GM12878 (cell line): Measurements from ENCODE around the gene NCAM1. TPM values are rescaled to one million over a fixed set of nuclear protein-coding genes. Genes with fewer than 3 reads are reported as not detected.

ENCODE experiments used
- ATAC-seq: fragments of 200-7000 bp; cut with Tn5 transposase; 3 replicates; pipeline ENCODE4 v1.9.1; 2020; ENCODE audit warnings: mild to moderate bottlenecking, moderate library complexity
- BruUV-seq: library from RNA; stranded (reverse); fragments of 400-500 nt; replicated peaks from 2 replicates; lab custom pipeline; 2021; lab: Mats Ljungman, UMichigan
- CTCF ChIA-PET: fragments of 300-600 bp; sonication (Branson Sonifier 250); formaldehyde crosslinking; extraction: SDS; loops from one replicate; lab custom pipeline; 2021; ENCODE audit warnings: inconsistent platforms; lab: Yijun Ruan, JAX
- POLR2A ChIA-PET: fragments of 350-600 bp; formaldehyde crosslinking; extraction: SDS; loops from one replicate; lab custom pipeline; 2021; ENCODE audit warnings: inconsistent platforms; lab: Charles Lee
- RAD21 ChIA-PET: fragments of 300-600 bp; sonication (Branson Sonifier 250); formaldehyde crosslinking; loops from one replicate; lab custom pipeline; 2023; ENCODE audit warnings: antibody characterized with exemption; ENCODE audit not compliant: unreplicated experiment; lab: Charles Lee
- SMC1A ChIA-PET: fragments of 300-600 bp; sonication (Branson Sonifier 250); formaldehyde crosslinking; loops from one replicate; lab custom pipeline; 2023; ENCODE audit not compliant: unreplicated experiment, uncharacterized antibody; lab: Charles Lee
- DNase-seq: peaks from one replicate; pipeline ENCODE4 v3.0.0-alpha.2; 2011; ENCODE audit warnings: low read depth, low spot score
- FAIRE-seq: peaks from 3 replicates; lab custom pipeline; 2011; peaks lifted over from hg19 to GRCh38; lab: Jason Lieb, UNC
- H2AFZ ChIP-seq: 2 replicates; pipeline ENCODE4 v1.6.0; 2011; ENCODE audit warnings: low read depth, low read length, control low read depth; ENCODE audit not compliant: control insufficient read depth
- H3K27ac ChIP-seq: 2 replicates; pipeline ENCODE4 v1.5.1; 2011; ENCODE audit warnings: control low read depth; ENCODE audit not compliant: control insufficient read depth, insufficient read depth
- H3K27me3 ChIP-seq, 2 experiments: replicated peaks in 1 of 2; 2 replicates each; pipeline versions ENCODE4 v1.6.0 to v1.6.1; 2011; ENCODE audit warnings: low read length in 1 of 2; ENCODE audit not compliant: control insufficient read depth in 2 of 2, insufficient read depth in 2 of 2
- H3K36me3 ChIP-seq, 2 experiments: 2 replicates each; pipeline ENCODE4 v1.5.1; 2011; ENCODE audit warnings: low read length in 1 of 2; ENCODE audit not compliant: control insufficient read depth in 2 of 2, insufficient read depth in 2 of 2
- H3K4me1 ChIP-seq: 2 replicates; pipeline ENCODE4 v1.6.1; 2011; ENCODE audit warnings: mild to moderate bottlenecking, low read length, moderate library complexity, mixed read lengths; ENCODE audit not compliant: control insufficient read depth, insufficient read depth
- H3K4me2 ChIP-seq: 2 replicates; pipeline ENCODE4 v1.6.0; 2011; ENCODE audit warnings: control low read depth; ENCODE audit not compliant: control insufficient read depth, insufficient read depth
- H3K4me3 ChIP-seq: fragments of 200-600 bp; sonication (generic); 2 replicates; pipeline ENCODE4 v1.5.1; 2016
- H3K79me2 ChIP-seq: 2 replicates; pipeline ENCODE4 v1.6.0; 2011; ENCODE audit warnings: low read length; ENCODE audit not compliant: control insufficient read depth, insufficient read depth
- H3K9ac ChIP-seq: 2 replicates; pipeline ENCODE4 v1.8.0; 2011; ENCODE audit warnings: low read length, control low read depth, mixed read lengths; ENCODE audit not compliant: control insufficient read depth, insufficient read depth
- H3K9me3 ChIP-seq: replicated peaks from 3 replicates; pipeline ENCODE4 v1.5.1; 2011; ENCODE audit warnings: mild to moderate bottlenecking, low read length; ENCODE audit not compliant: control insufficient read depth, insufficient read depth
- H4K20me1 ChIP-seq: 2 replicates; pipeline ENCODE4 v1.6.0; 2011; ENCODE audit not compliant: control insufficient read depth, insufficient read depth
- BMI1 ChIP-seq: fragments of 450-650 bp; IDR thresholded peaks from 2 replicates; pipeline ENCODE4 v1.6.1; 2016; ENCODE audit warnings: mild to moderate bottlenecking, moderate library complexity, borderline replicate concordance
- CHD4 ChIP-seq: fragments of 200-600 bp; sonication (generic); IDR thresholded peaks from 2 replicates; pipeline ENCODE4 v1.6.1; 2016; ENCODE audit warnings: mild to moderate bottlenecking
- EP300 ChIP-seq, 2 experiments: fragments of 150-350 bp in 1 of 2; IDR thresholded peaks; 2 replicates each; pipeline ENCODE4 v1.6.1; 2011 to 2012; ENCODE audit warnings: low read depth in 2 of 2, low read length in 2 of 2, borderline replicate concordance in 1 of 2, improper control_type of control experiment in 1 of 2, inconsistent platforms in 1 of 2; ENCODE audit not compliant: control insufficient read depth in 1 of 2
- FOXK2 ChIP-seq: fragments of 450-650 bp; IDR thresholded peaks from 2 replicates; pipeline ENCODE4 v1.6.1; 2017; ENCODE audit warnings: mild to moderate bottlenecking, moderate library complexity
- FOXM1 ChIP-seq: IDR thresholded peaks from 2 replicates; pipeline ENCODE4 v1.6.1; 2012; ENCODE audit warnings: low read depth, mild to moderate bottlenecking, inconsistent platforms, low read length, moderate library complexity
- GABPA ChIP-seq: IDR thresholded peaks from 2 replicates; pipeline ENCODE4 v1.6.1; 2014; ENCODE audit warnings: antibody characterized with exemption, low read depth, mild to moderate bottlenecking, inconsistent platforms
- MXI1 ChIP-seq: fragments of 150-350 bp; IDR thresholded peaks from 2 replicates; pipeline ENCODE4 v1.6.1; 2011; ENCODE audit warnings: low read depth, mild to moderate bottlenecking, inconsistent platforms, low read length, improper control_type of control experiment
- MYC ChIP-seq: IDR thresholded peaks from 2 replicates; pipeline ENCODE4 v1.6.1; 2011; ENCODE audit warnings: mild to moderate bottlenecking, low read length, moderate library complexity, inconsistent platforms; ENCODE audit not compliant: insufficient read depth, insufficient replicate concordance, insufficient read length, severe bottlenecking
- NFXL1 ChIP-seq: fragments of 450-650 bp; IDR thresholded peaks from 2 replicates; pipeline ENCODE4 v1.6.1; 2017; ENCODE audit warnings: antibody characterized with exemption, mild to moderate bottlenecking, borderline replicate concordance
- SMAD1 ChIP-seq: fragments of 450-650 bp; IDR thresholded peaks from 2 replicates; pipeline ENCODE4 v1.6.1; 2018; ENCODE audit warnings: mild to moderate bottlenecking, low read depth; ENCODE audit not compliant: partially characterized antibody
- STAT1 ChIP-seq: fragments of 450-650 bp; conservative IDR thresholded peaks from 2 replicates; pipeline ENCODE4 v1.6.1; 2014; ENCODE audit warnings: antibody characterized with exemption, mild to moderate bottlenecking
- SUPT20H ChIP-seq: IDR thresholded peaks from 2 replicates; pipeline ENCODE4 v1.6.1; 2011; ENCODE audit warnings: low read depth, mild to moderate bottlenecking, low read length, moderate library complexity, borderline replicate concordance; ENCODE audit not compliant: control insufficient read depth
- YY1 ChIP-seq: IDR thresholded peaks from 2 replicates; pipeline ENCODE4 v1.6.1; 2011; ENCODE audit warnings: low read depth, mild to moderate bottlenecking, low read length
- ZNF217 ChIP-seq: fragments of 450-650 bp; IDR thresholded peaks from 2 replicates; pipeline ENCODE4 v1.6.1; 2017; ENCODE audit warnings: antibody characterized with exemption, mild to moderate bottlenecking
- ZNF384 ChIP-seq: IDR thresholded peaks from 2 replicates; pipeline ENCODE4 v1.6.1; 2012; ENCODE audit warnings: low read depth, mild to moderate bottlenecking, low read length, improper control_type of control experiment, borderline replicate concordance
- WGBS: methylation state at CpG from one replicate; pipeline ENCODE4 v1.1.6; 2016; ENCODE audit warnings: low lambda C conversion rate; ENCODE audit not compliant: insufficient replicate concordance, insufficient coverage; ENCODE audit errors: missing lambda C conversion rate; 5-methylcytosine and 5-hydroxymethylcytosine counted together
- in situ Hi-C: fragments of 300-500 bp; cut with MboI; formaldehyde crosslinking; loops from 9 replicates; pipeline ENCODE4 v1.14.3; 2018; ENCODE audit warnings: mixed read lengths
- intact Hi-C: fragments of 100-400 bp; cut with micrococcal nuclease; formaldehyde crosslinking; loops from one replicate; pipeline ENCODE4 v1.14.2; 2022; ENCODE audit not compliant: unreplicated experiment
- polyA plus RNA-seq, 11 experiments: library from polyadenylated mRNA; depleted of rRNA in 4 of 11; unstranded in 6 of 11; stranded (reverse) in 5 of 11; fragments of >200 nt; fragmentation: Nextera tagmentation in 4 of 11; fragmentation: Illumina TruSeq in 1 of 11; extraction: Ambion mirVana in 4 of 11; extraction: Trizol in 1 of 11; gene quantifications; 1 replicate in 1 of 11; 2 replicates in 10 of 11; pipeline versions ENCODE4 v1.2.1 to v1.2.3, GENCODE V29; 2011 to 2016; ENCODE audit warnings: inconsistent platforms in 2 of 11, missing spikeins in 2 of 11, low read depth in 1 of 11
- total RNA-seq, 4 experiments: library from RNA; depleted of rRNA in 3 of 4; stranded (reverse); fragments of >200 nt in 3 of 4; fragmentation: Illumina TruSeq in 1 of 4; extraction: Trizol in 1 of 4; gene quantifications; 2 replicates each; pipeline versions ENCODE4 v1.2.1 to v1.2.3, GENCODE V29; 2013 to 2021
- TF ChIP-seq, protein P1 (sequence below): fragments of 450-650 bp; IDR thresholded peaks from 2 replicates; pipeline ENCODE4 v1.6.1; 2017; ENCODE audit warnings: mild to moderate bottlenecking, moderate library complexity
- TF ChIP-seq, protein P2 (sequence below): fragments of 450-650 bp; IDR thresholded peaks from 2 replicates; pipeline ENCODE4 v1.6.1; 2017; ENCODE audit warnings: mild to moderate bottlenecking, low read depth, inconsistent platforms; ENCODE audit not compliant: poor library complexity, severe bottlenecking

The NCAM1 gene
- total and polyA plus RNA-seq, 10 of the 15 experiments (the other 5 are each of a cell fraction or from before 2014, with no cell fraction given) = 0.10 to 0.23 (median 0.11) TPM; not detected in 7

DNA sequence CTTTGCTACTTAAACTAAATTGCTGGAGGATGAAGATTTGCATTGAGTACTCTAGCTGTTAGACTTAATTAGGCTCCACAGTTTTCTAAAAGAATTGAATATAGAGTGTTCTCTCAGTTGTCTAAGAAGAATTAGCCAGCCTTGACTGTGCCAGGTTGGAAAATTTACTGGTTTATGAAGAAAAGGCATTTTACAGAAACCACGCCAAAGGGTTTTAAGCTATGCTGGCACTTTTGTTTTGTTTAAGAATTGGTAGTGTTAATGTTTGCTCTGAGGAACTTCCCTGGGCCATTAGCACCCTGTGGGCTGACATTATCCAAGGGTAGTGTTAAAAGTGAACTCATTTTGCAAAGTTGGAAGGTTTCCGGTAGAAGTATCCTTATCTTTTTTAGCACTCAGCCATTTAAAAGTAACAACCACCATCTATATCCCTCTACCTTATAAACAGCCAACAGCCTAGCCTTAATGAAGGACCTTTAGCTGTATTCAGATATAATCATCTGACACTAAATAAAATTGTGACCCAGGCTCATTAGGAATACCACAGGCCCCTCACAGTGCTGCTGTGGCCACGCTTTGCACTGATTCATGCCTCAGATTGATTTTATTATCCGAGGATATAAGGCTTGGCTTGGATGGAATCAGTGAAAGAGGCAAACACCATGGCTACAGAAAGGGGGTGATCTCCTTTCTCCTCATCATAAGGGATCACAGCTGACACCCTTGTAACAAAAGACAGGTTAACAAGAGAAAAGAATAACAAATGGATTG is 158.9 kb downstream of the NCAM1 start:
- peaks cover 0 to 8% of the 10 kb centered on the region in 2 experiments; a peak in 1 of 4 replicates for H3K27me3 ChIP-seq
- in situ Hi-C loops (no loop called here), intact Hi-C loops (loop anchor here (10.0 kb wide), 1 partner anchor 65 kb away; no protein-coding TSS in a partner anchor)
- CTCF ChIA-PET = no interaction called here
- FAIRE-seq = no peak
- H3K36me3 ChIP-seq = no peaks in the 10 kb centered on the region
- TF ChIP-seq EP300 (IDR thresholded peaks at IDR 0.05; ENCODE audit: borderline replicate concordance in 1 of 2, control insufficient read depth in 1 of 2, low read depth in 2 of 2, low read length in 2 of 2) (no peak), SMAD1 (no peak), ZNF217 (no peak), YY1 (no peak), BMI1 (no peak), STAT1 (no peak), SUPT20H (no peak), MYC (no peak), ZNF384 (no peak), MXI1 (no peak), FOXM1 (no peak), NFXL1 (no peak), CHD4 (no peak), GABPA (no peak), FOXK2 (no peak)
- TF ChIP-seq, protein P1, sequence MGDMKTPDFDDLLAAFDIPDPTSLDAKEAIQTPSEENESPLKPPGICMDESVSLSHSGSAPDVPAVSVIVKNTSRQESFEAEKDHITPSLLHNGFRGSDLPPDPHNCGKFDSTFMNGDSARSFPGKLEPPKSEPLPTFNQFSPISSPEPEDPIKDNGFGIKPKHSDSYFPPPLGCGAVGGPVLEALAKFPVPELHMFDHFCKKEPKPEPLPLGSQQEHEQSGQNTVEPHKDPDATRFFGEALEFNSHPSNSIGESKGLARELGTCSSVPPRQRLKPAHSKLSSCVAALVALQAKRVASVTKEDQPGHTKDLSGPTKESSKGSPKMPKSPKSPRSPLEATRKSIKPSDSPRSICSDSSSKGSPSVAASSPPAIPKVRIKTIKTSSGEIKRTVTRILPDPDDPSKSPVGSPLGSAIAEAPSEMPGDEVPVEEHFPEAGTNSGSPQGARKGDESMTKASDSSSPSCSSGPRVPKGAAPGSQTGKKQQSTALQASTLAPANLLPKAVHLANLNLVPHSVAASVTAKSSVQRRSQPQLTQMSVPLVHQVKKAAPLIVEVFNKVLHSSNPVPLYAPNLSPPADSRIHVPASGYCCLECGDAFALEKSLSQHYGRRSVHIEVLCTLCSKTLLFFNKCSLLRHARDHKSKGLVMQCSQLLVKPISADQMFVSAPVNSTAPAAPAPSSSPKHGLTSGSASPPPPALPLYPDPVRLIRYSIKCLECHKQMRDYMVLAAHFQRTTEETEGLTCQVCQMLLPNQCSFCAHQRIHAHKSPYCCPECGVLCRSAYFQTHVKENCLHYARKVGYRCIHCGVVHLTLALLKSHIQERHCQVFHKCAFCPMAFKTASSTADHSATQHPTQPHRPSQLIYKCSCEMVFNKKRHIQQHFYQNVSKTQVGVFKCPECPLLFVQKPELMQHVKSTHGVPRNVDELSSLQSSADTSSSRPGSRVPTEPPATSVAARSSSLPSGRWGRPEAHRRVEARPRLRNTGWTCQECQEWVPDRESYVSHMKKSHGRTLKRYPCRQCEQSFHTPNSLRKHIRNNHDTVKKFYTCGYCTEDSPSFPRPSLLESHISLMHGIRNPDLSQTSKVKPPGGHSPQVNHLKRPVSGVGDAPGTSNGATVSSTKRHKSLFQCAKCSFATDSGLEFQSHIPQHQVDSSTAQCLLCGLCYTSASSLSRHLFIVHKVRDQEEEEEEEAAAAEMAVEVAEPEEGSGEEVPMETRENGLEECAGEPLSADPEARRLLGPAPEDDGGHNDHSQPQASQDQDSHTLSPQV = no peak
- TF ChIP-seq, protein P2, sequence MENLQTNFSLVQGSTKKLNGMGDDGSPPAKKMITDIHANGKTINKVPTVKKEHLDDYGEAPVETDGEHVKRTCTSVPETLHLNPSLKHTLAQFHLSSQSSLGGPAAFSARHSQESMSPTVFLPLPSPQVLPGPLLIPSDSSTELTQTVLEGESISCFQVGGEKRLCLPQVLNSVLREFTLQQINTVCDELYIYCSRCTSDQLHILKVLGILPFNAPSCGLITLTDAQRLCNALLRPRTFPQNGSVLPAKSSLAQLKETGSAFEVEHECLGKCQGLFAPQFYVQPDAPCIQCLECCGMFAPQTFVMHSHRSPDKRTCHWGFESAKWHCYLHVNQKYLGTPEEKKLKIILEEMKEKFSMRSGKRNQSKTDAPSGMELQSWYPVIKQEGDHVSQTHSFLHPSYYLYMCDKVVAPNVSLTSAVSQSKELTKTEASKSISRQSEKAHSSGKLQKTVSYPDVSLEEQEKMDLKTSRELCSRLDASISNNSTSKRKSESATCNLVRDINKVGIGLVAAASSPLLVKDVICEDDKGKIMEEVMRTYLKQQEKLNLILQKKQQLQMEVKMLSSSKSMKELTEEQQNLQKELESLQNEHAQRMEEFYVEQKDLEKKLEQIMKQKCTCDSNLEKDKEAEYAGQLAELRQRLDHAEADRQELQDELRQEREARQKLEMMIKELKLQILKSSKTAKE = no peak
- TF ChIP-seq, all 136 proteins: peak for 0
- no peaks in the 10 kb centered on the region for H4K20me1 ChIP-seq
- no peaks in the 10 kb centered on the region for H3K79me2 ChIP-seq
- no peak overlapping the region for H3K27ac ChIP-seq
- POLR2A ChIA-PET = no interaction called here
- H3K4me1 ChIP-seq = no peaks in the 10 kb centered on the region
- RAD21 ChIA-PET = no interaction called here
- SMC1A ChIA-PET = no interaction called here
- 47% methylated on average over 4 of the region's 4 CpGs for WGBS
- H3K4me2 ChIP-seq = no peak overlapping the region
- no peak overlapping the region for H3K4me3 ChIP-seq
- H3K9ac ChIP-seq = no peak overlapping the region
- no peak overlapping the region for H2AFZ ChIP-seq
- ATAC-seq (no peak), DNase-seq (no peak)
- no peaks in the 10 kb centered on the region for H3K9me3 ChIP-seq
- BruUV-seq = no TSS peak
